GM20431 (cell line): ENCODE measurements around the gene OR13G1.
"Not testable (repeated sequence)": the region's sequence is repeated elsewhere in the genome, so short reads cannot be mapped to it uniquely, and the experiment has no call there.

Source experiments
- in situ Hi-C: fragments of 300-500 bp; cut with MseI, MboI; formaldehyde crosslinking; loops from one replicate; pipeline ENCODE4 v1.15.0; 2020; ENCODE audit warnings: low sequenced_read_pairs; ENCODE audit not compliant: unreplicated experiment

Gene OR13G1

GRCh38 chr1:247679639-247680038 lies at the start of gene OR13G1:
Gene OR13G1 (minus strand): TSS chr1:247679739. CDS start chr1:247673041, 6,698 bp downstream.
- in situ Hi-C loops: no loop called here

GRCh38 chr1:247721222-247721621 lies 41.7 kb upstream of the OR13G1 start:
- in situ Hi-C loops: no loop called here

GRCh38 chr1:247716546-247716945 lies 37.0 kb upstream of the OR13G1 start, which contains the start of gene OR6F1:
Gene OR6F1 (minus strand): TSS chr1:247716646. CDS start chr1:247712755, 3,891 bp downstream.
- in situ Hi-C loops: no loop called here

GRCh38 chr1:247713753-247714152 lies 34.2 kb upstream of the OR13G1 start:
- in situ Hi-C loops: no loop called here

GRCh38 chr1:247710681-247711080 lies 31.1 kb upstream of the OR13G1 start:
- in situ Hi-C loops: not testable (repeated sequence)

- in situ Hi-C loops: no loop called here
Observed at GRCh38 chr1:247701338-247701737, 21.8 kb upstream of the OR13G1 start.

GRCh38 chr1:247681288-247681897 lies 1.9 kb upstream of the OR13G1 start:
- in situ Hi-C loops: no loop called here

GRCh38 chr1:247680171-247680570 lies 632 bp upstream of the OR13G1 start:
- in situ Hi-C loops: no loop called here

GRCh38 chr1:247669225-247669624 lies 10.3 kb downstream of the OR13G1 start:
- in situ Hi-C loops: no loop called here

- in situ Hi-C loops: no loop called here
Observed at GRCh38 chr1:247656221-247656875, 23.2 kb downstream of the OR13G1 start.

GRCh38 chr1:247653040-247653439 lies 26.5 kb downstream of the OR13G1 start:
- in situ Hi-C loops: no loop called here

- in situ Hi-C loops: no loop called here
Observed at GRCh38 chr1:247647864-247648263, 31.7 kb downstream of the OR13G1 start.

GRCh38 chr1:247646867-247647266 lies 32.7 kb downstream of the OR13G1 start:
- in situ Hi-C loops: no loop called here

- in situ Hi-C loops: no loop called here
Observed at GRCh38 chr1:247642742-247643141, 36.8 kb downstream of the OR13G1 start.

- in situ Hi-C loops: no loop called here
Observed at GRCh38 chr1:247639381-247639981, 40.1 kb downstream of the OR13G1 start.

- in situ Hi-C loops: no loop called here
Observed at GRCh38 chr1:247638781-247639180, 40.8 kb downstream of the OR13G1 start.

- in situ Hi-C loops: no loop called here
Observed at GRCh38 chr1:247638011-247638410, 41.5 kb downstream of the OR13G1 start.

- in situ Hi-C loops: no loop called here
Observed at GRCh38 chr1:247627951-247628350, 51.6 kb downstream of the OR13G1 start.
